Dedifferentiated amniotic fluid mesenchymal stem cell (primary cell): Measurements from ENCODE around the gene CBFA2T3.

Experiments used
- DNase-seq: peaks from one replicate; pipeline ENCODE4 v3.0.0-alpha.2; 2016; ENCODE audit errors: extremely low spot score

CBFA2T3 gene

DNA sequence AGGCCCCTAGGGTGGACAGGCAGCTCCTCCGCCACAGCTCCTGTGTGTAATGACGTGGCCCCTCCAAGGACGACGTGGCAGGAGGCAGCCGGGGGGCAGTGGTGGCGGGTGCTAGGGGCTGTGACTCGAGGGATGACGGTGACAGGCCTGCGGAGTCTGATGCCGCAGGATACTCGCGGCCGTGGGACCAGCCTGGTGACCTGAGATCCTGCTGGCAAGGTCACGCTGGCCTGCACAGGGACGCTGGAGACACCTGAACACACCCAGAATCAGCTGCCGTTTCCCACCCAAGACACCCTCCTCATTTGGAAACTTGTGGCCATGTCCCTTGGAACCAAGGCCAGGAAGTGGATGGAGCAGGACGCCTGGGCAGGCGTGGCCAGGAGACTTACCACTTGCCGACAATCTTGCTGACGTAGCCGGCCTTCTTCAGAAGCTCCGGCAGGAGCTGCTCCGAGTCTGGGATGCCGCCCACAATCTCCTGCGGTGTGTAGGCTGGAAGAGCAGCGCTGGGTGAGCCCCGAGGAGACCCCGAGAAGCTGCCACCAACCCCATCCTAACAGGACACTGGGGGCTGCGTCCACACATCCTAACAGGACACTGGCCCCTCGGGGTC lies 136.3 kb downstream of the CBFA2T3 start:
- DNase-seq = no peak

DNA sequence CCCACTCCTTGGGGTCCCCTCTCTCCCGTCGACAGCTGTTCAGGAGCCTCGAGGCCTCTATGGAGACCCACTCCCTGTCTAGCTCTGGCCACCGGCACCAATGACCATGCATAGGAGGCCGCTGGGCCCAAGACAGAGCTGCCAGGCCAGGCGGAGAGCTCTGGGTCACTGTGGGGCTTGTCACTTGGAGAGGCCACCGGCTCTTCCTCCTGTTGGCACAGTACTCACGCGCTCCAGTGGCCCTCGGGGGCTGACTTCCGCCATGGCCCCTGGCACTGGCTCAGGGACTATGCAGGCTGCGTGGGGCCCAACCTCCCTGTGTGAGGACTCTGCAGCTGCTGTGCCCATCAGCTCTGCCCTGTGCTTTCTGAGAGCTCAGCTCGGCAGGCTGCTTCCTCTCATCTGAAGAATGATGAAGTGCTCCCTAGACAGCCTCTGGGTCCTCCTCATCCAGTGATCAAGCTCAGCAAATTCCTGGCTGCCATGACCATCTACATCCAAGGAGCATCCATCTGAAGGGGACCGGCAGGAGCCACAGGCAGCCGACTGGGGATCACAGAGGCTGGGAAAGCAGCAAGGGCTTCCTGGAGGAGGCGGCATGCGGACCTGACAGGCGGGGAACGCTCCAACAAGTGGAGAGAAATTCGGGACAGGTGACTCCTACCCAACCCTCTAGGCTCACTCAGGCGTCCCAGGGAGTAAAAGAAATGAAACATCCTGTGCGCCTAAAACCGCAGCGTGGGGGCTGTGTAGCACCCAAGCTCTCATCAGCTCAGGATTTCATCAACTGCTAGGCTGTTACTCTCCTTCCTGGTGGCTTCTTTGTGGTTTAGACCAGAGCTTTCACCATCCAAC lies 137.0 kb downstream of the CBFA2T3 start:
- no peak for DNase-seq

- DNase-seq = no peak
Observed at GRCh38 chr16:88839026-88839529, 137.9 kb downstream of the CBFA2T3 start.

DNA sequence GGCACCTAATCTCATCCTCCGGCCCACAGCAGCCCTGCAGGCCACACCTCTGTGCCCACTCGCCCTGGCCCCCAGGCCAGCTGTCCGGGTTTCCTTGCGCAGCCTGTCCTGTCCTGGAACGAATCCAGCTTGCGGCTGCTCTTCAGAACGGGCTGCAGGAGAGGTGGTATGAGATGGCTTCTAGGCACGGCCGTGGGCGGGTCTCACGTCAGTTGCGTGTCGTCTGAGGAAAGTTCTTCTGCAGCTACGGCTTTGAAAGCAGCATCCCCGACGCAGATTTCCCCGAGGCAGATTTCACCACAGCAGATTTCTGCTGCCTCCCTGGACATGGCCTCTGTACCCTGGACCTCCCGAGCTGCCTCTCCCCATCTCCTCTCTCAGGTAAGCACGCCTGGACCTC lies 138.4 kb downstream of the CBFA2T3 start:
- DNase-seq = no peak

DNA sequence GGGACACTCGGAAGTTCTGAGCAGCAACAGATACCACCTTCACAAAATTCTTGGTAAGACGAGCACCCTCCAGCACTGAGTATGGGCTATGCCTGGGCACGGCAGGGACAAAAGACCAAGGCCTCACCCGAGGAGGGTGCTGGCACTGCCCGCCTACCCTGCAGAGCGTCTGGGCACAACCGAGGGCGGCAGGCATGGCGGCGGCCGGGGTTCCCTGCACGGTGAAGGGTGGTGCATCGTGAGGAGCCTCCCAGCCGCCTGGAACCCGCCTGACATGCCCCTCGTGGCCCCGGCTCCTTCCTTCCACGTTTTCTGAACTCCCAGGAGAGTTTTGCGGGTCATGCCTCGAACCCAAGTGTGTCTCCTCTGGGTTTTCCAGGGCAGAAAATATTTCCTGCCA lies 139.2 kb downstream of the CBFA2T3 start:
- DNase-seq = no peak

DNA sequence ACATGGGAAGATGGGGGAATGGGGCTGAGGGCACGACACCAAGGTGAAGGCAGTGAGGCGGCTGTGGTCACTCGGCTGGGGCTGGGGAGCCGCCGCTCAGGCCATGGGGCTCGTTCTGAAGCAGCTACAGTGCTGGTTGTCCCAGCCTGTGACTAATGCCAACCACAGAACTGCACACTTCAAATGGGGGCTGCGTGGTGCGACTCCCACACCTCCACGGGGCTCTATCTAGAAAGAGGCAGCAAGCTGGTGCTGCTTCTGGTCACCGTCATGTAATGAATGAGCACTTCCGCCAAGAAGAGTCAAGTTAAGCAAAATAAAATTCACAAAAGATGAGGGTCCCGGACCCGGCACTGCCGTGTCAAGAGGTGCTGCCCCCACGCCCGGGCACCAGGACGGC lies 140.2 kb downstream of the CBFA2T3 start:
- no peak for DNase-seq

DNA sequence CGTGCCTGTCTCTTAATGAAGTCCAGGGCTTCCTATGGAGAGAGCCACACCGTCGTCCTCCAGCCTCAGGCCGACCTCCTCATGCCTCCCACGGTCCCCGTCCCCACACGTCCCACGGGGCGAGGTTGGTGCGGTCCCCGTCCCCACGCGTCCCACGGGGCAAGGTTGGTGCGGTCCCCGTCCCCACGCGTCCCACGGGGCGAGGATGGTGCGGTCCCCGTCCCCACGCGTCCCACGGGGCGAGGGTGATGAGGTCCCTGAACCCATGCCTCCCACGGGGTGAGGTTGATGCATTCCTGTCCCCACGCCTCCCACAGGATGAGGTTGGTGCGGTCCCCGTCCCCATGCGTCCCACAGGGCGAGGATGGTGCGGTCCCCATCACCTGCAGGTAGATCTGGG lies 141.2 kb downstream of the CBFA2T3 start:
- DNase-seq = no peak

DNA sequence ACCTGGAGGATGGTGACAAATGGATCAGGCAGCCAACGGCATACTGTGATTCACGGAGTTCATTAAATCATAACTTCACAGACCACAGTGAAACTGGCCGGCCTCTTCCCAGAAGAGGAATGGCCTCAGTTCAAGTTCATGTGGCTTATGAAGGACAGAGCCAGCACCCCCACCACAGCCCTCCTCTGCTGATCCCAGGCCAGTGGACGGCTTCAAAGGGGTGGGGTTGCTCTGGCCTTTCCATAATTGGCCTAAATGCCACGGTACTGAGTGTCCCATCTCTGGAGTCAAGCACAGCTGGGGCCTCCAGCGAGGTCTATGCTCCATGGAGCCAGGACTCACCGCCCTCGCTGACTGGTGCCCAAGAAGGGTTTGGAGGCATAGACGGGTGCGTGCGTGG lies 141.6 kb downstream of the CBFA2T3 start:
- no peak for DNase-seq

DNA sequence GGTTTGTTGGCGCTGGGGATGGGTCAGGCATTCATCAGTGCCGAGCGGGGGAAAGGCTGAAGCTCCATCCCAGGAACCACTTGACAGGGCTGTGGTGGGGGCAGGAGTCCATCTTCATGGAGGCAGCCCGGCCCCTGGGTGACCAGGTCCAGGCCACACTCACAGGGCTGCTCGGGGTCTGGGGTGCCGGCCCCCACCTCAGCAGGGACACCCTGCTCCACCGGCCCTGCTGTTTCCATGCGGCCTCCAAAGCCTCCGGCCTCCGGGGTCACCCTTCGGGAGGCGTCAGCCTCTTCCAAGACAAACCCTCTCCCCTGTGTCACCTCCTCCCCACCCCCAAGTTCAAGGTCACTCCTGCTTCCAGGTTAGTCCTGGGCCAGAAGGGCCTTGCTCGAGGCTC lies 142.3 kb downstream of the CBFA2T3 start:
- no peak for DNase-seq

DNA sequence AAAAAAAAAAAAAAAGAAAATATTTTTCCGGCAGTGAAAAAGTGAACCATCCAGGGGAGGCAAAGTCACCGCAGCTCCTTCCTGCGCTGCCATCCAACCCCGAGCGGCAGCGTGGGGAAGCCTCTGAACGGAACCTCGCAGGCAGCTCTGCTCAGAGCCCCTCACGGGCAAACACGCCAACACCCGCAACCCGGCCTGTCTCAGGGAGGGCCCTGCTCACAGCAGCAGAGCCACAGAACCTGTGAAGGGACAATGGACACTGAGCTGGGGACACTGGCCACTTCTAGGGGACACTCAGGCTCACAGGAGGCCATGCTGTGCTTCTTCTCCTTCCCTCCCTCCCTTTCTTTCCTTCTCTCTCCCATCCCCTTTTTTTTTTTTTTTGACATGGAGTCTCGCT lies 143.9 kb downstream of the CBFA2T3 start:
- no peak for DNase-seq

DNA sequence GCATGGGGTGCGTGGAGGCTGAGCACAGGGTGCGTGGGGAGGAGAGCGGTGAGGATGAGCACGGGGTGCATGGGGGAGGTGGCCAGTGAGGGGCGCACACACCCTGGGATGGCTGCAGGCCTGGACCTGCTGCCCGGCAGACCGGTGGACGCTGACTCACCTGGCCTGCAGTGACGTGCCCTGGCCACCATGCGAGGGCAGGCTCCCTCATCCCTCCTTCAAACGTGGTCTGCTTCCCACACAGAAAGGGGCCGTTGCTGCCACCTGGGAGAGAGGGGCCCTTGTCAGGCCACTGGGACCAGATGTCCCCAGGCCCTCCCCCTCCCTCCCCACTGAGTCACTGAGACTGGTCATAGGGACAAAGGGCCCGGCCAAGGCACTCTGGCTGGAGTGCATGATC lies 145.2 kb downstream of the CBFA2T3 start:
- no peak for DNase-seq

DNA sequence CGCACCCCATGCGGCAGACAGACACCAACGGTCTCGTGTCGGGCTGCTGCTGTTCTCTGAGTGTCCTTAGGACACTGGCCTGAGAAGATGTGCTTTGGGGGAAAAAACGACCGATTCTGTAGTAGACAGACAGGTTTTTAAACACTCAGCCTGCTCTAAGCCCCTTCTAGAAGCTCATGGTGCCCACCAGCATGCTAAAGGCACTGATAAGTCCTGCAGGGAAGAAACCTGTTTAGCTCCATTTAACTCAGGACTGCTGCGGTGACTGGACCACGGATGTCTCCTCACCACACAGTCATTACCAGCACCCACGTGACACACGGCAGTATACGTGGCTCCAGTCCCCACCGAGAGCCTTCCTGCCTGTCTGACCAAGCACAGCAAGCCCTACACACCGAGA lies 146.2 kb downstream of the CBFA2T3 start:
- DNase-seq = no peak

- no peak for DNase-seq
Observed at GRCh38 chr16:88830258-88830657, 146.7 kb downstream of the CBFA2T3 start.

DNA sequence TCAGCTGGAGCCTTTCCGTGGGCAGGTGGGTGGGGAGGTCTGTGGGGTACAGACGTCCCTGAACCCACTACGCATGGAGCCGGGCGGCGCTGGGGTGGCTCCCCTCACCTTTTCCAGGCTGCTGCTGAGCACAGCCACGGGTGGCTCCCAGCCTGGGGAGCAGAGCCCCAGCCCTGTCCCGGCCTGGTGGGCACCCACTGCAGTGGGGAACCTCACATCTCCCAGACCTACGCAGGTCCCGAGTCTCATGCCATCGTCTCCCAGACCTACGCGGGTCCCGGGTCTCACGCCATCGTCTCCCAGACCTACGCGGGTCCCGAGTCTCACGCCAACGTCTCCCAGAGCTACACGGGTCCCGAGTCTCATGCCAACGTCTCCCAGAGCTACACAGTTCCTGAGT lies 148.3 kb downstream of the CBFA2T3 start:
- no peak for DNase-seq

DNA sequence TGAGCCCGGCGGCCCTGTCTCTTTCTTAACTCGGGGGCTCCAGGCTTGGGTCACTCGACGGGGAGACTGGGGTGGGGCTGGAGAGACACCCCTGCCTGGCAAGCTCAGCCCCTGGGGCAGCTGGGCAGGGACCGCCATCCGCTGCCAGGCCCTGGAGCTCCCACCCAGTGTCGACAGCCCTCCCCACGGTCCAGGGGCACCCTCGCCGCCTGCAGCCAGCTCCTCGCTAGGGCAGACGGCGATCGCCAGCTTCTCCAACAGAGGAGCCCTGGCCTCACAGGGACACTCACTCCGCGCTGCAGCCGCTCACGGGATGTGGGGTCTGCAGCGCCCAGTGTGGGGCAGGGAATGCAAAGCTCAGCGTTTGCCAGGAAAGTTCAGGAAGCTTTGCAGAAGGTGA lies 149.3 kb downstream of the CBFA2T3 start:
- DNase-seq = no peak

- DNase-seq = no peak
Observed at GRCh38 chr16:88826070-88826840, 150.8 kb downstream of the CBFA2T3 start.

- DNase-seq = no peak
Observed at GRCh38 chr16:88825146-88825545, 151.9 kb downstream of the CBFA2T3 start.
